GM12801 (cell line): ENCODE data around the gene NFIC.

Experiments used
- TF ChIP-seq, protein P1 (sequence below): IDR thresholded peaks from one replicate; pipeline ENCODE4 v1.5.1; 2011; ENCODE audit warnings: control low read depth; ENCODE audit not compliant: insufficient read length; ENCODE audit errors: extremely low read depth

The NFIC gene

DNA sequence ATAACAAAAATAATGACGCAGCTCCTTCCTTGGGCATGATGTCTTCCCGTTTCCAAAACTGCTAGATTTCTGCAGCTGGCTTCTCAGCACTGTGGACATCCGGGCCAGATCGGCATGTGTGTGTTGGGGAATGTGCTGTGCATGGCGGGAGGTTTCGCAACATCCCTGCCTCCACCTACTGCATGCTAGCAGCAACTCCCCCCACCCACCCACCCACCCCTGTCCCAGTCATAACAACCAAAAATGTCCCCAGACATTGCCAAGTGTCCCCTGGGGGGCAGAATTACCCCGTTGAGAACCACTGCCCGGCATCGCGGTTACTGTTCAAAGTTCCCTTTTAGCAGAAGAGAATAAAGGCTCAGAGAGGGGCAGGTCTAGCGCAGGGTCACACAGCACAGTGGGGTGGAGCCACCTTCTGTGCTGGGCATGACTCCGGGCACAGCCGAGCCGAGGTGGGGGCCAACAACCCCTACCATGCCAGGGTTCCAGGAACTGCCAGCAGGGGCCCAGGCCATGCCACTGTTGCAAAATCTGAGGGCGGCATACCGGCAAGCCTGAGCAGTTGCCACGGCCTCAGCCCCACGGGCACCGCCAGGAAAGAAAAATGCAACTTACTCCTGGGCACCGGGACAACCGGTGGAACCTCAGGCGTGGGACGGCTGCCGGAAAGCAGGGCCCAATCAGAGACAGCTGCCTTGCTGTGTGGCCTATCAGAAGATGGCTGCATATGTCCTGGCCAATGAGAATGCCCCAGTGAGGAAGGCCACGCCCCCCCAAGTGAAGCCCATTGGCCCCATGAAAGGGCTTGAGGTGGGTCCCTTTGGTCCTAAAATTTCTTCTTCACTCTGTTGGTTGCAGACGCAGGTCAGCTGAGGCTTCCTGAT, 22.5 kb upstream of the NFIC start:
- TF ChIP-seq, protein P1, sequence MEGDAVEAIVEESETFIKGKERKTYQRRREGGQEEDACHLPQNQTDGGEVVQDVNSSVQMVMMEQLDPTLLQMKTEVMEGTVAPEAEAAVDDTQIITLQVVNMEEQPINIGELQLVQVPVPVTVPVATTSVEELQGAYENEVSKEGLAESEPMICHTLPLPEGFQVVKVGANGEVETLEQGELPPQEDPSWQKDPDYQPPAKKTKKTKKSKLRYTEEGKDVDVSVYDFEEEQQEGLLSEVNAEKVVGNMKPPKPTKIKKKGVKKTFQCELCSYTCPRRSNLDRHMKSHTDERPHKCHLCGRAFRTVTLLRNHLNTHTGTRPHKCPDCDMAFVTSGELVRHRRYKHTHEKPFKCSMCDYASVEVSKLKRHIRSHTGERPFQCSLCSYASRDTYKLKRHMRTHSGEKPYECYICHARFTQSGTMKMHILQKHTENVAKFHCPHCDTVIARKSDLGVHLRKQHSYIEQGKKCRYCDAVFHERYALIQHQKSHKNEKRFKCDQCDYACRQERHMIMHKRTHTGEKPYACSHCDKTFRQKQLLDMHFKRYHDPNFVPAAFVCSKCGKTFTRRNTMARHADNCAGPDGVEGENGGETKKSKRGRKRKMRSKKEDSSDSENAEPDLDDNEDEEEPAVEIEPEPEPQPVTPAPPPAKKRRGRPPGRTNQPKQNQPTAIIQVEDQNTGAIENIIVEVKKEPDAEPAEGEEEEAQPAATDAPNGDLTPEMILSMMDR, result no peak

DNA sequence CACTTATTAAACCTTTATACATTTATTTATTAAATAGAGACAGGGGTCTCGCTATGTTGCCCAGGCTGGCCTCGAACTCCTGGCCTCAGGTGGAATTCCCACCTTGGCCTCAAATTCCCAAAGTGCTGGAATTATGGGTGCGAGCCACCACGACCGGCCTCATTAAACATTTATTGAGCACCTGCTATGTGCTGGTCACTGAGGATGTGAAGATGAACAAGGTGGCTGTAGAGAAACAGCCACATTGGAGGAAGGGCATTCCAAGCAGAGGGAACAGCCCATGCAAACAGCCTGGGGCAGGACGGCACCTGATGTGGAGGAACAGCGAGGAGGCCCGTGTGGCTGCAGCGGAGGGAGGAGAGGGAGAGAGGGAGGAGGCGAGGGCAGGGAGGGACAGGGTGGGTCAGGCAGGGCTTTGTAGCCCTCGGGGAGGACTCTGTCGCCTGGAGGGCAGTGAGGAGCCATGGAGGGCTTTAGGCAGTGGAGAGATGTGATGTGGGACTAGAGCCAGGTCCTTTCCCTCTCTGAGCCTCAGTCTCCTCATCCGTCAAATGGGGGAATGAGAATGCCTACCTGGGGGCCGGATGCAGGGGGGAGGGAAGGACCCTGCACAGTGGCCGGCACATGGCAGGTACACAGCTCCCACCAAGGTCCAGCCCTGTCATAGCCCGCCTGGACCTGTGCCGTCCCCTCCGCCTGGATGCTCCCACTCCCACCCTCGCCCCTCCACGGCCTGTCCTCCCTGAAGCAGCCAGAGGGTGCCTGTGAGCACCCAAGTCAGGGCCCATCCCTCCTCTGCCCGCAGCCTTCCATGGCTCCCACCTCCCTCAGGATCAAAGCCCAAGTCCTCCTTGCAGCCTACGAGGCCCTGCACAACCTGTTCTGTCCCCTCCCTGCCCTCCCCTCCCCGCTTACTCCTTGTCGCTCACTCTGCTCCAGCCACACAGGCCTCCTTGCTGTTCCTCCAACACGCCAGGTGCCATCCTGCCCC, 21.5 kb upstream of the NFIC start:
- TF ChIP-seq, protein P1, result no peak

DNA sequence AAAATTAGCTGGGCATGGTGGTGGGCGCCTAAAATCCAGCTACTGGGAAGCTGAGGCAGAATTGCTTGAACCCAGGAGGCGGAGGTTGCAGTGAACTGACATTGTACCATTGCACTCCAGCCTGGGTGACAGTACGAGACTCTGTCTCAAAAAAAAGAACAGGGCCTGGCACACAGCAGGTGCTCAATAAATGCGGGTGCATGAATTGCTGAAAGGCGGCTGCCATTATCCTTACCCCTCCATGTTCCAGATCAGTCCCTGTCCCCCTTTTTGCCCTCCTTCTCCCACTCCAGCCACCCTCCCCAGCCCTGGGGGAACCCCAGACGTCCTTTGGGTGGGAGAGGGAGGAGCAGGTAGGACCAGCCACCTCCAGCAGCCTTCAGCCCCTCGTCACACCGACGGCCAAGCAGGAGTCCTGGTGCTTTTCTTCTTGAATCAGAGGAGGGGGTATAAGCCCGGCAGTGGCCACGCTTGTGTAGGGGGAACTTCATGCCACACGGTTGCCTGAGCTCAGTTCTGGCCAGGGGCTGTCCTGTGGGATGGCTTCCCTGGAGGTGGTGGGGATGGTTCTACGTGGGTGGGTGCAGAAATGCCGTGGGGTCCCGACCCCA, 20.4 kb upstream of the NFIC start:
- TF ChIP-seq, protein P1, result no peak

DNA sequence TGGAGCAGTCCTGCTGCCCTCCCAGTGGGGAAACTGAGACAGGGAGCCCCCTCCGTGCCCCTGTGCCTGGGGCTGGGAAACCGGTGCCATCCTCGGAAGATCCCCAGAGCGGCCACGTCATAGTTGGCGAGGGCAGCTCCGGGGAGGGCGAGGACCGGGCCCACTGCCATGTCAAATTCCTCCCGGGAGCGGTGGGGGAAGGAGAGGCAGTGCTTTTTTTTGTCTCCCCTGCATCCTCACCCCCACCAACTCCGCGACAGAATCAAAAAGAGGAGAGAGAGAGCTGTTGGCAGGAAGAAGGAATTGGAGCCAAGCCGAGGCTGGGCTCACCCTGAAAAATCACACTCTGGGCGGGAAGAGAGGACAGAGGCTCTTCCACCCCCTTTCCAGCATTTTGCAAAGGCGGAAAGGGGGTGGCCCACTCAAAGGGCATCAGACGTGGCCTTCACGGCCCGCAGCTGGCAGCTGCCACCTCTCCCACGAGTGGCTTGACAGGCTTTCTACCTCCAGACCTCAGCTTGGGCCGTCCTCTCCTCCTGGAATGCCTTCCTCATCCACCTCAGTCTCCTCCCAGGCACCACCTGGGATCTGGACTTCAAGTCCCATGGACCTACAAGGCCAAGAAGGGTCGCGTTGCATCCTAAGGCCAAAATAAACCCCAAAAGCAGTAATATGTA, 19.6 kb upstream of the NFIC start:
- TF ChIP-seq, protein P1, result no peak

DNA sequence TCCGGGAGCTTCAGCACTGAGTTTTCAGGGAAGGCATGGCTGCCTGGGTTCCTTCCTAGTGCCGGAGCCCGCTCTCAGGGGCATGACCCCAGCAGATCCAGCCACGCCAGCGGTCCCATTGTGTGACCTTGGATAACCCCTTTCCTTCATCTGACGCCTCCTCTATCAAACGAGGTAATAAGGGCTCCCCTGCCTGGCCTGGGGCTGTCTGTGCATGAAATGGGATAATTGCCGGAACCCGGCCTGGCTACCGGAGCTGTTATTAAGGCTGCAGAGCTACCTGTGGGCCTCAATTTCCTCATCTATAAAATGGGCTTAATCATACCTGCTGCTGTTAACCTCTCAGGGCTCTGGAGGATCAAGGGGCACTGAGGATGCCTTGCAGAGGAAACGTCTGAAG, 18.3 kb upstream of the NFIC start:
- TF ChIP-seq, protein P1, result no peak

DNA sequence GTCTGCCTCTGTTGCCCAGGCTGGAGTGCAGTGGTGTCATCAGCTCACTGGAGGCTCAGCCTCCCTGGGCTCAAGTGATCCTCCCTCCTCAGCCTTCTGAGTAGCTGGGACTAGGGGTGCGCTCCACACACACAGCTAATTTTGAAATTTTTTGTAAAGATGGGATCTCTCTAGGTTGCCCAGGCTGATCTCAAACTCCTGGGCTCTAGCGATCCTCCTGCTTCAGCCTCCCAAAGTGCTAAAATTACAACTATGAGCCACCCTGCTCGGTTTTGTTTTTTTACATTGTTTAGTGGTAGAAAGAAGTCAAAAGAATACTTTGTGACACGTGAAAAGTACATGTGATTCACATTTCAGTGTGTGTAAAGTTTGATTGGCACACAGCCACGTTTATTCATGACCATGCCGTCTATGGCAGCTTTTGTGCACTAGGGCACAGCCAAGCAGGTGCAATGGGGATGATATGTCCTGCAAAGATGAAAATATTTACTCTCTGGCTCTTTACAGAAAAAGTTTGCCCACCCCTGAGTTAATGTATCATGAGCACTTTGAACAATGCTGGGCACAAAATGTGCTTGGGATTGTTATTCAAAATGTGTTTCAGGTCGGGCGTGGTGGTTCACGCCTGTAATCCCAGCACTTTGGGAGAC, 16.2 kb upstream of the NFIC start:
- TF ChIP-seq, protein P1, result no peak
